ENCODE measurements around the gene SLC39A11. TPM values are rescaled to one million over a fixed set of nuclear protein-coding genes. Genes with fewer than 3 reads are reported as not detected.

Gene SLC39A11
- total RNA-seq, 1 experiment from 2014 or later, result 46.4 TPM

- H3K27ac ChIP-seq (ENCODE audit: low read depth, low read length), result no peak overlapping the region
- CTCF ChIA-PET, result no interaction called here
- DNase-seq (ENCODE audit: low read depth, low spot score) (no peak), ATAC-seq (no peak)
- no TSS peak for BruUV-seq (replicated peaks)
- no peak overlapping the region for H3K9ac ChIP-seq (ENCODE audit: low read length)
- no peaks in the 10 kb centered on the region for H3K79me2 ChIP-seq (ENCODE audit: insufficient read depth, low read length)
- H3K4me1 ChIP-seq (ENCODE audit: control insufficient read depth in 1 of 2, insufficient read depth in 2 of 2, low read length in 2 of 2), result no peaks in the 10 kb centered on the region
- RAD21 ChIA-PET (ENCODE audit: low non-redundant PET in 1 of 2, low total read pairs in 2 of 2, uncharacterized antibody in 2 of 2, unreplicated experiment in 2 of 2), result no interaction called here
- no peak for TF ChIP-seq YY1 (IDR thresholded peaks at IDR 0.05; ENCODE audit: extremely low read depth, insufficient replicate concordance, low read depth, low read length)
- no peak for TF ChIP-seq EZH2 (IDR thresholded peaks at IDR 0.05)
- TF ChIP-seq EGR1 (IDR thresholded peaks at IDR 0.05; ENCODE audit: low read depth), result no peak
- TF ChIP-seq SRF (IDR thresholded peaks at IDR 0.05; ENCODE audit: low read depth), result no peak
- no peak for TF ChIP-seq ZBTB33 (IDR thresholded peaks at IDR 0.05; ENCODE audit: extremely low read depth, insufficient replicate concordance, low read length)
- TF ChIP-seq FOSL1 (IDR thresholded peaks at IDR 0.05; ENCODE audit: low read depth), result no peak
- no peak for TF ChIP-seq MAX (IDR thresholded peaks at IDR 0.05)
- no peak for TF ChIP-seq JUND (IDR thresholded peaks at IDR 0.05)
- no peaks in the 10 kb centered on the region for H3K9me3 ChIP-seq (ENCODE audit: control insufficient read depth in 1 of 2, insufficient read depth in 1 of 2, low read depth in 1 of 2, low read length in 2 of 2)
- H3K4me3 ChIP-seq (replicated peaks in 1 of 2; ENCODE audit: low read depth in 1 of 2, low read length in 2 of 2), result no peak overlapping the region
- intact Hi-C loops (cut with micrococcal nuclease), result no loop called here
- H3K4me2 ChIP-seq (ENCODE audit: low read length), result no peak overlapping the region
- H4K20me1 ChIP-seq (ENCODE audit: insufficient read depth), result no peaks in the 10 kb centered on the region
- H3K27me3 ChIP-seq (ENCODE audit: insufficient read depth, low read length), result no peaks in the 10 kb centered on the region
- H3K36me3 ChIP-seq (ENCODE audit: control insufficient read depth in 1 of 2, insufficient read depth in 2 of 2, low read length in 2 of 2), result no peaks in the 10 kb centered on the region
- H2AFZ ChIP-seq (ENCODE audit: low read depth, low read length, poor library complexity, severe bottlenecking), result no peak overlapping the region
- POLR2A ChIA-PET, result no interaction called here
- no peaks in the 10 kb centered on the region for H3K9me2 ChIP-seq (ENCODE audit: insufficient read depth)
These were observed 149.9 kb downstream of the SLC39A11 start for GRCh38 chr17:72942579-72942978.

- Histone ChIP-seq H2AFZ (ENCODE audit: low read depth, low read length, poor library complexity, severe bottlenecking) (no peak overlapping the region), H3K4me3 (replicated peaks in 1 of 2; ENCODE audit: low read depth in 1 of 2, low read length in 2 of 2) (no peak overlapping the region), H3K36me3 (ENCODE audit: control insufficient read depth in 1 of 2, insufficient read depth in 2 of 2, low read length in 2 of 2) (no peaks in the 10 kb centered on the region), H3K27me3 (ENCODE audit: insufficient read depth, low read length) (no peaks in the 10 kb centered on the region), H3K4me1 (ENCODE audit: control insufficient read depth in 1 of 2, insufficient read depth in 2 of 2, low read length in 2 of 2) (no peaks in the 10 kb centered on the region), H3K9ac (ENCODE audit: low read length) (no peak overlapping the region), H3K27ac (ENCODE audit: low read depth, low read length) (no peak overlapping the region), H3K79me2 (ENCODE audit: insufficient read depth, low read length) (no peaks in the 10 kb centered on the region), H3K9me2 (ENCODE audit: insufficient read depth) (no peaks in the 10 kb centered on the region), H4K20me1 (ENCODE audit: insufficient read depth) (no peaks in the 10 kb centered on the region), H3K9me3 (ENCODE audit: control insufficient read depth in 1 of 2, insufficient read depth in 1 of 2, low read depth in 1 of 2, low read length in 2 of 2) (no peaks in the 10 kb centered on the region), H3K4me2 (ENCODE audit: low read length) (no peak overlapping the region)
- CTCF ChIA-PET, result interaction anchor here (0.6 kb wide), 1 partner anchor 44 kb away, joined by 3 read pairs; no protein-coding TSS in a partner anchor
- TF ChIP-seq EGR1 (IDR thresholded peaks at IDR 0.05; ENCODE audit: low read depth) (no peak), ELF1 (IDR thresholded peaks at IDR 0.05; ENCODE audit: borderline replicate concordance, low read depth) (no peak), ATF3 (IDR thresholded peaks at IDR 0.05) (no peak)
- no TSS peak for BruUV-seq (replicated peaks)
- RAD21 ChIA-PET (ENCODE audit: low non-redundant PET in 1 of 2, low total read pairs in 2 of 2, uncharacterized antibody in 2 of 2, unreplicated experiment in 2 of 2), result no interaction called here
- POLR2A ChIA-PET, result no interaction called here
- intact Hi-C loops (cut with micrococcal nuclease), result no loop called here
- no peak for DNase-seq (ENCODE audit: low read depth, low spot score)
- no peak for ATAC-seq
These were observed 152.0 kb downstream of the SLC39A11 start for GRCh38 chr17:72940496-72940895.
